Upper lobe of right lung (tissue), 1 donor: ENCODE data around the gene USP11. TPM values are rescaled to one million over a fixed set of nuclear protein-coding genes. Genes with fewer than 3 reads are reported as not detected.

ENCODE experiments used
- total RNA-seq: library from RNA; stranded (reverse); fragmentation: NEBNext Ultra II Directional; extraction: Animal tissue kit (Norgen Biotek cat#: 25700); gene quantifications from one replicate; pipeline ENCODE4 v1.2.1, GENCODE V29; 2021
- donor health status: DM: no; HTN: yes; CAD: no; lungs with severe emphysema.

Gene USP11
- total RNA-seq, 1 donor from 2014 or later: 56.0 TPM

Other genes with a start within 250 kb of the USP11 start
- 15.4 TPM for gene RGN, start 154.6 kb upstream of the USP11 start, total RNA-seq
- gene NDUFB11, start 88.3 kb upstream of the USP11 start, total RNA-seq: 57.4 TPM
- gene RBM10, start 87.8 kb upstream of the USP11 start, total RNA-seq: 31.9 TPM
- gene UBA1, start 39.2 kb upstream of the USP11 start, total RNA-seq: 161 TPM
- gene CDK16, start 14.3 kb upstream of the USP11 start, total RNA-seq: 66.4 TPM
- 0.23 TPM for gene ZNF157, start 137.6 kb downstream of the USP11 start, total RNA-seq